Epithelial cell of esophagus (primary cell): ENCODE measurements around the gene FBLN5.

Experiments
- DNase-seq: peaks from one replicate; pipeline ENCODE4 v3.0.0; 2010; ENCODE audit warnings: low read depth
- H3K4me3 ChIP-seq: 2 replicates; pipeline ENCODE4 v1.5.1; 2011; ENCODE audit warnings: mild to moderate bottlenecking, low read length, control low read depth
- TF ChIP-seq, protein P1 (sequence below): IDR thresholded peaks from 2 replicates; pipeline ENCODE4 v1.5.1; 2011; ENCODE audit warnings: low read depth, mild to moderate bottlenecking, low read length, control low read depth, inconsistent platforms; ENCODE audit not compliant: insufficient read depth; ENCODE audit errors: missing control alignments

FBLN5 gene

DNA sequence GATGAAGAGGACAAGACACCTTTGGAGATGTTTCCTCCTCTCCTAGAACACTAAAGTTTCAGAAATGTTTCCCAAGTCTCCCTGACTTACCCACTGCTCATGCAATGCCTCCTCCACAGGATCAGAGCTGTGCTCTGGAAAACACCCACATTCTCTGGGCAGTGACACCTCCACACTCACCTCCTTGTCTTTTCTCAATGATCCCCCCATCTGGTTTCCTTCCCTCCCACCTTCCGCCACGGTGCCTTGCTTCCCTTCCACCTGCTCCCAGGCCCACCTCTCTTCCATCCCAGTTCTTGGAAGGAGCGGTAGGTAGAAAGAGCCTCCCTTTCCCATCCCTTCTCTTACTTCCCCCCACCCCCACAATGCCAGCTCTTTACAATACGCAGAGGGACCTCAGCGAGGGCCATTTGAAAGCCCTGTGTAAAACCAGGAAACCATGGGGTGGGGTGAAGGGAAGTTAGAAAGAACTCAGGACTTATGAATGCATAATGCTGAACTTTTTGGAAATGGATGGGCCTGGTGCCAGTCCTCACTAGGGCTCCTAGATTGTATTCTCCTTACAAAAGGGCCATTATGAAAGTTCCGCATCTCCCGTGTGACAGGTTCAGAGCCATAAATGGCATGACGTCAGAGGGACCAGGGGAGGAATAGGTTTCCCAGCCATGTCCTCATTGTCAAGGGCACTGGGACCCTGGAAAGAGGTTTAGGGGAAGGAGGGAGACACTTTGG, 12.8 kb downstream of the FBLN5 start:
- TF ChIP-seq, protein P1, sequence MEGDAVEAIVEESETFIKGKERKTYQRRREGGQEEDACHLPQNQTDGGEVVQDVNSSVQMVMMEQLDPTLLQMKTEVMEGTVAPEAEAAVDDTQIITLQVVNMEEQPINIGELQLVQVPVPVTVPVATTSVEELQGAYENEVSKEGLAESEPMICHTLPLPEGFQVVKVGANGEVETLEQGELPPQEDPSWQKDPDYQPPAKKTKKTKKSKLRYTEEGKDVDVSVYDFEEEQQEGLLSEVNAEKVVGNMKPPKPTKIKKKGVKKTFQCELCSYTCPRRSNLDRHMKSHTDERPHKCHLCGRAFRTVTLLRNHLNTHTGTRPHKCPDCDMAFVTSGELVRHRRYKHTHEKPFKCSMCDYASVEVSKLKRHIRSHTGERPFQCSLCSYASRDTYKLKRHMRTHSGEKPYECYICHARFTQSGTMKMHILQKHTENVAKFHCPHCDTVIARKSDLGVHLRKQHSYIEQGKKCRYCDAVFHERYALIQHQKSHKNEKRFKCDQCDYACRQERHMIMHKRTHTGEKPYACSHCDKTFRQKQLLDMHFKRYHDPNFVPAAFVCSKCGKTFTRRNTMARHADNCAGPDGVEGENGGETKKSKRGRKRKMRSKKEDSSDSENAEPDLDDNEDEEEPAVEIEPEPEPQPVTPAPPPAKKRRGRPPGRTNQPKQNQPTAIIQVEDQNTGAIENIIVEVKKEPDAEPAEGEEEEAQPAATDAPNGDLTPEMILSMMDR = no peak
- DNase-seq = no peak
- no peak overlapping the region for H3K4me3 ChIP-seq

DNA sequence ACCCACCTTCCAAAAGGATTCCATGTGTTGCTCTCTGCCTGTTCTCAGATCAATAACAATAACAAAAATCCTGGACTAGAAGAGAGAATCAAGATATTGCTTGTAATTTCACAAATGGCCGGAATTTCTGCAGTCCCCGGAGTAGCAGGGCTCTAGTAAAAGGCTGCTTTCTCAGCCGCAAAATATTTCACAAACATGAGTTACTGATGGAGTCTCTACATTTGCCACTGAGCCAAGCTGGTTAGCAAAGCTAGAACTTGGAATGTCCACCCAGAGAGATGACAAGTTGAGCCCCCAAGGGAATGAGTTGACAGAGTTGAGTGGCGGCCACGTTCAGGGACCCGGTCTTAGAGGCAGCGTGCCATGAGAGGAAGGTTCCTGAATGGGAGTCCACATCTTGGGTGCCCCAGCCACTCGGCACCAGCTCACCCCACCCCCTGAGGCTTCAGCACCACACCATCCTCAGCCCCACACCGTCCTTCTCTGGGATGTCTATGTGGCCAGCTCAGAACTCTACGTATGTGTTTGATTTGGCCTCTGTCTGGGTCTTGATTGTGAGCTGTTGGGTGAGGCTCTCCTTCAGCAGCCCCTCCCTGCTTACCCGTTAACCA, 15.9 kb downstream of the FBLN5 start:
- no peak overlapping the region for H3K4me3 ChIP-seq
- DNase-seq = no peak
- TF ChIP-seq, protein P1 = no peak

DNA sequence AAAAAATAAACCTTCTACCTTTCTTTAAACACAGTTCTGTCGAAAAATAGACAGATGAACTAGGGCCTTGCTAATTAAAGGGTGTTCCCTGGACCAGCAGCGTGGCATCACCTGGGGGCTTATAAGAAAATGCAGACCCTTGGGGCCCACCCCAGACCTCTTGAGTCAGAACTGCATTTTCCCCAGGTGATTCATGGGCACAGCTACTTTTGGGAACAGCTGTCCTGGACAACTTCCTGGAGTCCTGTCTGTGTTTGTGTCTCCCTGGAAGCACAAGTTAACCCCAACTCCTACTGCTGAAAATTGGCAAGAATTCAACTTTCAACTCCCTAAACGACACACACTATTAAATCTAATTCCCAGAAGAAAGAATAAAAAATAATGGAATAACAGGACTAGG, 17.8 kb downstream of the FBLN5 start:
- TF ChIP-seq, protein P1 = no peak
- peak; percentile 28 for DNase-seq
- H3K4me3 ChIP-seq = no peak overlapping the region

DNA sequence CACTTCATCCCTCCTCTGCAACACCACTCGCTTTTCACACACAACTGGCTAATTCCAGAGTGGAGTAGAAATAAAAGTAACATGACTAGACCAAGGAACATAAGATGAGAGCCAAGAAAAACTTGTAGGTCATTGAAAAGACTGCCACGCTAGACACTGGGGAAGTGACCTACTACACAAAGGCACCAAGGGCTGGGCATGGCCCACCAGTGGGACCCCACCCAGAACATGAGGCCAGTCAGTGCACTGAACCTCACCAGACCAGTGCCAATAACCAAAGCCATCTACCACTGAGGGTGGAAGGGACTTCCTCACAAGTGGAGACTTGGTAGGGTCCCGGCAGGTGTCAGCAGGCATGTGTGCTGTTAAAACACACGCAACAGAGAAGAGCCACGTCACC, 19.7 kb downstream of the FBLN5 start:
- no peak for DNase-seq
- no peak overlapping the region for H3K4me3 ChIP-seq
- TF ChIP-seq, protein P1 = no peak

DNA sequence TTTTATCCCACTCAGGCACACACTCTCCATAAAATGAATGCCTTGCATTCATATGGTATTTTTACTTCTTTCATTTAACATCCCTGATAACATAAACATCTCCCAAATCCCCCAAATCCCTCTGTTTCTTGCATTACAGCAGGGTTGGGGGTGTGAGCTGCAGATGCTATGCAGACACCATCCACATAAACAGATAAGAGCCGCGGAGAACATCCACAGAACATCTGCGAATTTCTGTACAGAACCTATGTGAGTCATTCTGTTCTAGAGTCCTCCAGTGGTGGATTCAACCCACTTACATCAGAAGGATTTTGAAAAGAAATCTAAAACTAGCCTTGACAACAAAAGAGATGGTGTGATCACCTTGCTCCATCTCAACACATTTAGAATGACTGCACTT, 20.3 kb downstream of the FBLN5 start:
- TF ChIP-seq, protein P1 = no peak
- no peak for DNase-seq
- H3K4me3 ChIP-seq = no peak overlapping the region

DNA sequence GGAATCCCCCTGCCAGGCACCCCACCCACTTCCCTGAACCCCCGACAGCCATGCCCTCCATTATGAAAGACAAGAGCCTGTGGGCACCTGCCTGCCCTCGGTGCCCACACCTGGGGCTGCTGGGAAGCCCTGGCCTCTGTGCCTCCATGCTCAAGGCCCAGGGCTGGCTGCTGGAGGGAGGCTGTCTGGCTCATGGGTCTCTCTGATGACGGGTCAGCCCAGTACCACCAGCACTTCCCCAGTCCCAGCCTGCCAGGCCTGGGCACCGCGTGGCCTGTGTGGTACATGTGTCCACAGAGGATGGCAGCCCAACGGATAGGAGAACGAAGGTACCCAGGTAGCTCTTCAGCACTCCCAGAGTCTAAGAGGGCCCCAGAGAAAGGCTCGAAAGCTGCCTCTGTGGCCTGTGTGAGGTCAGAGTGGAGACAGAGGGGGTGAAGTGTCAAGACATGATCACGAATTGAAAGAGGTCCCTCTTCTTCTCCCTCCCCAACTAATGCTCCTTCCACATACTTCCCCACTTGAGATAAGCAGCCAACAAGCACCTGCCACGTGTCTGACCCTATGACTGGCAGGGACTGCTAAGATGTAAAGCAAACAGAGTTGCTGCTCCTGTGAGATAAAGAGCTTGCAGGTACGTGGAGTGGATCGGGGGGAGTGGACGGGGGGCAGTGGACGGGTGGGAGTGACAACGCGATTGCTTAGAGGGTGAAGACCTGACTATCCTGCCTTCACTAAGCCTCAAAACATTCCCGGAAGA, 21.2 kb downstream of the FBLN5 start:
- TF ChIP-seq, protein P1 = no peak
- no peak overlapping the region for H3K4me3 ChIP-seq
- no peak for DNase-seq
